Urinary bladder (tissue), 4 donors: ENCODE measurements around the gene HK3. TPM values are rescaled to one million over a fixed set of nuclear protein-coding genes. Genes with fewer than 3 reads are reported as not detected.

Experiments
- DNase-seq: peaks from one replicate; pipeline ENCODE4 v3.0.0-alpha.2; 2015; ENCODE audit errors: extremely low spot score
- H3K27ac ChIP-seq: one replicate; pipeline ENCODE4 v1.5.1; 2013; ENCODE audit warnings: low read depth, mild to moderate bottlenecking, moderate library complexity
- H3K36me3 ChIP-seq: one replicate; pipeline ENCODE4 v1.6.1; 2013; ENCODE audit warnings: mild to moderate bottlenecking, moderate library complexity; ENCODE audit not compliant: insufficient read depth
- H3K4me1 ChIP-seq: one replicate; pipeline ENCODE4 v1.6.1; 2013; ENCODE audit warnings: mild to moderate bottlenecking, moderate library complexity; ENCODE audit not compliant: insufficient read depth
- H3K4me3 ChIP-seq: one replicate; pipeline ENCODE4 v1.5.1; 2013; ENCODE audit warnings: low read depth, low read length
- WGBS: extraction: QIAGEN DNeasy Blood & Tissue Kit; methylation state at CpG from one replicate; pipeline ENCODE4 v1.1.7; 2013; 5-methylcytosine and 5-hydroxymethylcytosine counted together
- polyA plus RNA-seq: library from polyadenylated mRNA; stranded (reverse); fragments of 200-250 nt; gene quantifications from one replicate; pipeline ENCODE4 v1.2.3, GENCODE V29; 2013
- total RNA-seq: library from RNA; depleted of rRNA; stranded (reverse); fragments of >200 nt; gene quantifications from one replicate; pipeline ENCODE4 v1.2.3, GENCODE V29; 2014
- donor health status: healthy with polysubstance abuse.
- donor health status: healthy.

The HK3 gene
- total and polyA plus RNA-seq, 2 donors, result 0.74 to 9.5 TPM

- WGBS, result 78% methylated on average over 6 of the region's 6 CpGs
- Histone ChIP-seq H3K27ac (no peak overlapping the region), H3K4me1 (no peaks in the 10 kb centered on the region), H3K36me3 (peaks cover 3% of the 10 kb centered on the region), H3K4me3 (no peak overlapping the region)
- no peak for DNase-seq
These were observed 19.5 kb upstream of the HK3 start for GRCh38 chr5:176918613-176919012.

- no peak overlapping the region for H3K4me3 ChIP-seq
- DNase-seq, result no peak
- peaks cover 3% of the 10 kb centered on the region for H3K36me3 ChIP-seq
- H3K27ac ChIP-seq, result no peak overlapping the region
- no peaks in the 10 kb centered on the region for H3K4me1 ChIP-seq
These were observed 17.2 kb upstream of the HK3 start for GRCh38 chr5:176916337-176916736.

GRCh38 chr5:176915906-176916305 lies 16.8 kb upstream of the HK3 start:
- 96% methylated on average over 2 of the region's 2 CpGs for WGBS
- Histone ChIP-seq H3K27ac (no peak overlapping the region), H3K4me3 (no peak overlapping the region), H3K36me3 (peaks cover 3% of the 10 kb centered on the region), H3K4me1 (no peaks in the 10 kb centered on the region)
- no peak for DNase-seq

GRCh38 chr5:176912115-176912514 lies 13.0 kb upstream of the HK3 start:
- Histone ChIP-seq H3K4me1 (no peaks in the 10 kb centered on the region), H3K27ac (no peak overlapping the region), H3K36me3 (peaks cover 3% of the 10 kb centered on the region), H3K4me3 (no peak overlapping the region)
- WGBS, result 38% methylated on average over 2 of the region's 2 CpGs
- DNase-seq, result no peak

GRCh38 chr5:176908675-176909368 lies 9.7 kb upstream of the HK3 start:
- Histone ChIP-seq H3K4me3 (no peak overlapping the region), H3K36me3 (peaks cover 3% of the 10 kb centered on the region), H3K27ac (no peak overlapping the region), H3K4me1 (no peaks in the 10 kb centered on the region)
- WGBS, result 79% methylated on average over 5 of the region's 5 CpGs
- DNase-seq, result no peak

GRCh38 chr5:176906796-176907195 lies 7.7 kb upstream of the HK3 start:
- no peak overlapping the region for H3K4me3 ChIP-seq
- no peak for DNase-seq
- 81% methylated on average over 3 of the region's 3 CpGs for WGBS
- H3K4me1 ChIP-seq, result no peaks in the 10 kb centered on the region
- H3K27ac ChIP-seq, result no peak overlapping the region
- peaks cover 2% of the 10 kb centered on the region for H3K36me3 ChIP-seq

GRCh38 chr5:176906126-176906525 lies 7.0 kb upstream of the HK3 start:
- Histone ChIP-seq H3K27ac (no peak overlapping the region), H3K4me1 (no peaks in the 10 kb centered on the region), H3K36me3 (peaks cover 2% of the 10 kb centered on the region), H3K4me3 (no peak overlapping the region)
- DNase-seq, result no peak
- 94% methylated on average over 1 of the region's 1 CpG for WGBS

- peaks cover 2% of the 10 kb centered on the region for H3K36me3 ChIP-seq
- DNase-seq, result no peak
These were observed 5.1 kb upstream of the HK3 start for GRCh38 chr5:176904276-176904675.

GRCh38 chr5:176902911-176903664 lies 3.9 kb upstream of the HK3 start:
- Histone ChIP-seq H3K27ac (no peak overlapping the region), H3K4me3 (no peak overlapping the region), H3K36me3 (peaks cover 2% of the 10 kb centered on the region), H3K4me1 (no peaks in the 10 kb centered on the region)
- DNase-seq, result no peak
- 86% methylated on average over 5 of the region's 5 CpGs for whole genome bisulfite sequencing

More at GRCh38 chr5:176904276-176904675, 5.1 kb upstream of the HK3 start:
- H3K27ac ChIP-seq, result no peak overlapping the region
- WGBS, result 86% methylated on average over 3 of the region's 3 CpGs
- H3K4me3 ChIP-seq, result no peak overlapping the region
- H3K4me1 ChIP-seq, result no peaks in the 10 kb centered on the region

GRCh38 chr5:176902102-176902814 lies 3.1 kb upstream of the HK3 start:
- WGBS, result 82% methylated on average over 6 of the region's 6 CpGs

GRCh38 chr5:176901260-176902101 lies 2.3 kb upstream of the HK3 start:
- Histone ChIP-seq H3K27ac (no peak overlapping the region), H3K36me3 (peaks cover 2% of the 10 kb centered on the region), H3K4me1 (no peaks in the 10 kb centered on the region), H3K4me3 (no peak overlapping the region)
- DNase-seq, result no peak
- WGBS, result 89% methylated on average over 12 of the region's 12 CpGs

More at GRCh38 chr5:176902102-176902814, 3.1 kb upstream of the HK3 start:
- Histone ChIP-seq H3K27ac (no peak overlapping the region), H3K4me3 (no peak overlapping the region), H3K36me3 (peaks cover 2% of the 10 kb centered on the region), H3K4me1 (no peaks in the 10 kb centered on the region)
- no peak for DNase-seq

GRCh38 chr5:176900780-176901204 lies 1.6 kb upstream of the HK3 start:
- Histone ChIP-seq H3K4me3 (no peak overlapping the region), H3K27ac (no peak overlapping the region), H3K4me1 (no peaks in the 10 kb centered on the region), H3K36me3 (peaks cover 2% of the 10 kb centered on the region)
- no peak for DNase-seq
- WGBS, result 69% methylated on average over 7 of the region's 7 CpGs
